GM13977 (cell line): Measurements from ENCODE around the gene USP5.

Experiments used
- DNase-seq: peaks from one replicate; pipeline ENCODE4 v3.0.0; 2012; ENCODE audit warnings: low spot score
- CTCF ChIP-seq: IDR thresholded peaks from 2 replicates; pipeline ENCODE4 v1.5.1; 2012; ENCODE audit warnings: mild to moderate bottlenecking, control low read depth; ENCODE audit not compliant: insufficient read depth; ENCODE audit errors: extremely low read depth, missing control alignments
- in situ Hi-C: fragments of 300-500 bp; cut with MboI; formaldehyde crosslinking; loops from one replicate; pipeline ENCODE4 v1.12.0; 2022; ENCODE audit warnings: low sequenced_read_pairs, low pct_unique_long_range_greater_than_20kb, mixed read lengths, inconsistent platforms; ENCODE audit not compliant: unreplicated experiment

USP5 gene

GRCh38 chr12:6825398-6826124 is 26.4 kb upstream of the USP5 start:
- TF ChIP-seq CTCF = peak; percentile 97
- DNase-seq = peak; percentile 96
- in situ Hi-C loops = no loop called here

GRCh38 chr12:6826125-6826733 is 25.7 kb upstream of the USP5 start:
- in situ Hi-C loops = no loop called here
- TF ChIP-seq CTCF = peak; percentile 4

GRCh38 chr12:6826734-6827436 is 25.1 kb upstream of the USP5 start:
- in situ Hi-C loops = no loop called here
- no peak for DNase-seq
- TF ChIP-seq CTCF = no peak

More at GRCh38 chr12:6826125-6826733, 25.7 kb upstream of the USP5 start:
- no peak for DNase-seq

DNA sequence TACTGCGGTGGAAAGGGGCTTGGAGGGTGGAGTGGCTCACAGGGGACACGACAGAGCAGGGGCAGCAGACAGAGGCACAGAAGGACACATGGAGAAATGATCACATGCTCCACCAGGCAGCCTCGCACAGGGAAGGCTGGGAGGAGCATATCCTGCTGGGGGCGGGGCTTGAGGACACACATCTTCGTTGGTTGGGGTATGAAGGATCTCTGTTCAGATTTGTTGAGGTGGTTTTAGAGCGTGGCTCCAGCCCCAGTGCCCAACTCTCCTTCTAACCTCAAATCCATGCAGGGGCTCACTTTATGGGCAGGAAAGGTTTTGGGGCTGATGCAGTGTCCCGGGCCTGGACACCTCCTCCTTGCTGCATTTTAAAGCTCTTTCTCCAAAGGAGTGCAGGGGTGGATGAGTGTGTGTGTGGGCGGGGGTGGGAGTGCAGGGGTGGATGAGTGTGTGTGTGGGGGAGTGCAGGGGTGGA is 24.5 kb upstream of the USP5 start:
- peak; percentile 70 for DNase-seq
- TF ChIP-seq CTCF = no peak
- in situ Hi-C loops = no loop called here

DNA sequence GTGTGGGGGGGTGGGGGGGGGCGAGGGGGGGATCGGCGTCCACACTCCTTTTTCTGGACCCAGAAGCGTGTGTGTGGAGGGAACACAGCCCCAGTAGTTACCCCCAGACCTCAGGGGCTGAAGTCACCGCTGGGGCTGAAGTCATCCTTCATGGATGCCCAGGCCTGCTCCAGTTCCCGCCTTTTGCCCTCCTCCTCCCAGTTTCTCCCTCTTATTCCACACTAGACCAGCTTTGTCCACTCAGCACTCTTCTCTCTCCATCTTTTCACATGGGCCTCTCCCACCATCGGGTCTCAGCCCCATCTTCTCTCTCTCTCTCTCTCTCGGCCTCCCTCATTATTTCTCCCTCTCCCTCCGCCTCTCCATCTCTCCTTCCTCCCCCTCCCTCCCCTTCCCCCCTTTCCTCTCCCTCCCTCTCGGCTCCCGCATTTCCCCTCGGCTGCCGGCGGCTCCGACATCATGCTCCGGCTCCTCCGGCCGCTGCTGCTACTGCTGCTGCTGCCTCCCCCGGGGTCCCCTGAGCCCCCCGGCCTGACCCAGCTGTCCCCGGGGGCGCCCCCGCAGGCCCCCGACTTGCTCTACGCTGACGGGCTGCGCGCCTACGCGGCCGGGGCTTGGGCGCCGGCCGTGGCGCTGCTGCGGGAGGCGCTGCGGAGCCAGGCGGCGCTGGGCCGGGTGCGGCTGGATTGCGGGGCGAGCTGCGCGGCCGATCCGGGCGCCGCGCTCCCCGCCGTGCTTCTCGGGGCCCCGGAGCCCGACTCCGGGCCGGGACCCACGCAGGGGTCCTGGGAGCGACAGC is 23.8 kb upstream of the USP5 start, which contains the start of gene P3H3:
P3H3 (plus strand) TSS at position 426 of the 799 bp plus-strand sequence; CDS start at position 460, 34 bp downstream.
- TF ChIP-seq CTCF = peak; percentile 18
- in situ Hi-C loops = no loop called here
- DNase-seq = peak; percentile 69
